ENCODE measurements around the gene PDIA2.

DNA sequence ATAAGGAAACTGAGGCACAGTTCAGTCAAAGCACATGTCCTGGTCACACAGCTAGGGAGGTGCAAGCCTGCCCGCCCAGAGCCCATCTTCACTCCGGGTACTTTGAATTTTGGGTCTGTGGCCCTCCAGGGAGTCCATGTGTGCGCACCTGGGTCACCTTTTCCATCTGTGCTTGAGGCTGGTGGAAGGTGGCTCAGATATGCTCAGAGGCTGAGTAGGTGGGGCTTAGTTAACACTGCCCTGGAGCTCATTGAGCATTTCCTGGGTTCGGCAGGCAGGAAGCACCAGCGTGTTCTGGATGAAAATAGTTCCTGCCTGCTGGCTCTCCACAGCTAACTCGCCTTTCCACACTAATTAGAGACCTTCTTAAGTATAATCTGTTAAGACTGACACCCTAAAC, 29.1 kb upstream of the PDIA2 start:
- TF ChIP-seq YY1 (IDR thresholded peaks at IDR 0.05; ENCODE audit: low read depth), result no peak
- TF ChIP-seq, protein P1, sequence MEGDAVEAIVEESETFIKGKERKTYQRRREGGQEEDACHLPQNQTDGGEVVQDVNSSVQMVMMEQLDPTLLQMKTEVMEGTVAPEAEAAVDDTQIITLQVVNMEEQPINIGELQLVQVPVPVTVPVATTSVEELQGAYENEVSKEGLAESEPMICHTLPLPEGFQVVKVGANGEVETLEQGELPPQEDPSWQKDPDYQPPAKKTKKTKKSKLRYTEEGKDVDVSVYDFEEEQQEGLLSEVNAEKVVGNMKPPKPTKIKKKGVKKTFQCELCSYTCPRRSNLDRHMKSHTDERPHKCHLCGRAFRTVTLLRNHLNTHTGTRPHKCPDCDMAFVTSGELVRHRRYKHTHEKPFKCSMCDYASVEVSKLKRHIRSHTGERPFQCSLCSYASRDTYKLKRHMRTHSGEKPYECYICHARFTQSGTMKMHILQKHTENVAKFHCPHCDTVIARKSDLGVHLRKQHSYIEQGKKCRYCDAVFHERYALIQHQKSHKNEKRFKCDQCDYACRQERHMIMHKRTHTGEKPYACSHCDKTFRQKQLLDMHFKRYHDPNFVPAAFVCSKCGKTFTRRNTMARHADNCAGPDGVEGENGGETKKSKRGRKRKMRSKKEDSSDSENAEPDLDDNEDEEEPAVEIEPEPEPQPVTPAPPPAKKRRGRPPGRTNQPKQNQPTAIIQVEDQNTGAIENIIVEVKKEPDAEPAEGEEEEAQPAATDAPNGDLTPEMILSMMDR (IDR thresholded peaks at IDR 0.05), result no peak
- no peak for TF ChIP-seq EP300 (IDR thresholded peaks at IDR 0.05; ENCODE audit: borderline replicate concordance in 1 of 2, low read depth in 1 of 2, low read length in 1 of 2)
- no peak for TF ChIP-seq POLR2AphosphoS5 (IDR thresholded peaks at IDR 0.05; ENCODE audit: low read depth, low read length)
- TF ChIP-seq MXI1 (IDR thresholded peaks at IDR 0.05; ENCODE audit: low read depth, low read length), result no peak
- TF ChIP-seq, protein P2, sequence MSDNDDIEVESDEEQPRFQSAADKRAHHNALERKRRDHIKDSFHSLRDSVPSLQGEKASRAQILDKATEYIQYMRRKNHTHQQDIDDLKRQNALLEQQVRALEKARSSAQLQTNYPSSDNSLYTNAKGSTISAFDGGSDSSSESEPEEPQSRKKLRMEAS (IDR thresholded peaks at IDR 0.05; ENCODE audit: low read depth), result no peak
- no peak for TF ChIP-seq CHD2 (IDR thresholded peaks at IDR 0.05; ENCODE audit: low read length, partially characterized antibody)
- no peak for TF ChIP-seq ELF1 (IDR thresholded peaks at IDR 0.05)
- TF ChIP-seq GATA2 (CRISPR knock-in tag; IDR thresholded peaks at IDR 0.05), result no peak
- TF ChIP-seq, protein P3, sequence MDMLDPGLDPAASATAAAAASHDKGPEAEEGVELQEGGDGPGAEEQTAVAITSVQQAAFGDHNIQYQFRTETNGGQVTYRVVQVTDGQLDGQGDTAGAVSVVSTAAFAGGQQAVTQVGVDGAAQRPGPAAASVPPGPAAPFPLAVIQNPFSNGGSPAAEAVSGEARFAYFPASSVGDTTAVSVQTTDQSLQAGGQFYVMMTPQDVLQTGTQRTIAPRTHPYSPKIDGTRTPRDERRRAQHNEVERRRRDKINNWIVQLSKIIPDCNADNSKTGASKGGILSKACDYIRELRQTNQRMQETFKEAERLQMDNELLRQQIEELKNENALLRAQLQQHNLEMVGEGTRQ (IDR thresholded peaks at IDR 0.05; ENCODE audit: borderline replicate concordance, low read depth, low read length), result no peak
